ENCODE data around the gene RPRD1B.
"Not testable (repeated sequence)": the region's sequence is repeated elsewhere in the genome, so short reads cannot be mapped to it uniquely, and the experiment has no call there.

The RPRD1B gene

DNA sequence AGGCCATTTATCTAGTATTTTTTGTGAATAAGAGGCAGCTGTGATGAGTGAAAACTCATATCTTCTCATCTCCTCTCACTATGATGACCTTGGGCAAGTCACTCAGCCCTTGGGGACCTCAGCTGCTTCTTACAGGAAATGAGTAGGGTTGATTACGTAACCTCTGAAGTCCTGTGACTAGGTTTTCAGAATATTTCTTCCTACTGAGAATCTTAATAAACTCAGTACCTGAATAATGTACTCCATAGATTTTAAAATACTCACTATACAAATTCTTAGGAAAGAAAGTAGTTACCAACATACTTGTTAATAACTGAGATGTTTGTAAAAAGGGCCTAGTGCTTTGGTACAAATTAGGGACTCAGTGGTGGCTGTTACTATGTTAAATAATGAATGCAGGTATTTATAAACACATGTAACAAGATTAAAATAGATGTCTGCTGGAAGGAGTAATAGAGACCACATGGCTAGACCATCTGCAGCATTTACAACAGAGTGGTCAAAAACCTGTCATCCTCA, 60.9 kb downstream of the RPRD1B start:
- TF ChIP-seq EZH2phosphoT487 (IDR thresholded peaks at IDR 0.05; ENCODE audit: borderline replicate concordance), result no peak
- TF ChIP-seq, protein P1, sequence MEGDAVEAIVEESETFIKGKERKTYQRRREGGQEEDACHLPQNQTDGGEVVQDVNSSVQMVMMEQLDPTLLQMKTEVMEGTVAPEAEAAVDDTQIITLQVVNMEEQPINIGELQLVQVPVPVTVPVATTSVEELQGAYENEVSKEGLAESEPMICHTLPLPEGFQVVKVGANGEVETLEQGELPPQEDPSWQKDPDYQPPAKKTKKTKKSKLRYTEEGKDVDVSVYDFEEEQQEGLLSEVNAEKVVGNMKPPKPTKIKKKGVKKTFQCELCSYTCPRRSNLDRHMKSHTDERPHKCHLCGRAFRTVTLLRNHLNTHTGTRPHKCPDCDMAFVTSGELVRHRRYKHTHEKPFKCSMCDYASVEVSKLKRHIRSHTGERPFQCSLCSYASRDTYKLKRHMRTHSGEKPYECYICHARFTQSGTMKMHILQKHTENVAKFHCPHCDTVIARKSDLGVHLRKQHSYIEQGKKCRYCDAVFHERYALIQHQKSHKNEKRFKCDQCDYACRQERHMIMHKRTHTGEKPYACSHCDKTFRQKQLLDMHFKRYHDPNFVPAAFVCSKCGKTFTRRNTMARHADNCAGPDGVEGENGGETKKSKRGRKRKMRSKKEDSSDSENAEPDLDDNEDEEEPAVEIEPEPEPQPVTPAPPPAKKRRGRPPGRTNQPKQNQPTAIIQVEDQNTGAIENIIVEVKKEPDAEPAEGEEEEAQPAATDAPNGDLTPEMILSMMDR (conservative IDR thresholded peaks at IDR 0.05; ENCODE audit: low read length), result no peak
- Histone ChIP-seq H3K9ac (ENCODE audit: low read depth, low read length, poor library complexity, severe bottlenecking) (peak overlapping the region; percentile 35), H2AFZ (ENCODE audit: low read length) (no peak overlapping the region), H3K36me3 (ENCODE audit: insufficient read depth, low read length) (peaks cover 32% of the 10 kb centered on the region), H3K9me2 (replicated peaks; ENCODE audit: low read depth, low read length) (no peaks in the 10 kb centered on the region), H3K79me2 (ENCODE audit: insufficient read depth, low read length) (no peaks in the 10 kb centered on the region), H3F3A (ENCODE audit: low read depth) (no peaks in the 10 kb centered on the region), H3K4me2 (ENCODE audit: low read depth, low read length, poor library complexity, severe bottlenecking) (peak overlapping the region; percentile 28), H3K27me3 (ENCODE audit: insufficient read depth, low read length, poor library complexity, severe bottlenecking) (no peaks in the 10 kb centered on the region), H4K20me1 (ENCODE audit: insufficient read depth, low read length, poor library complexity, severe bottlenecking) (no peaks in the 10 kb centered on the region), H3K4me3 (ENCODE audit: low read length, poor library complexity, severe bottlenecking) (no peak overlapping the region), H3K9me3 (ENCODE audit: insufficient read depth, low read depth, low read length) (no peaks in the 10 kb centered on the region), H3K4me1 (ENCODE audit: insufficient read depth, low read length, poor library complexity, severe bottlenecking) (peaks cover 16% of the 10 kb centered on the region)

DNA sequence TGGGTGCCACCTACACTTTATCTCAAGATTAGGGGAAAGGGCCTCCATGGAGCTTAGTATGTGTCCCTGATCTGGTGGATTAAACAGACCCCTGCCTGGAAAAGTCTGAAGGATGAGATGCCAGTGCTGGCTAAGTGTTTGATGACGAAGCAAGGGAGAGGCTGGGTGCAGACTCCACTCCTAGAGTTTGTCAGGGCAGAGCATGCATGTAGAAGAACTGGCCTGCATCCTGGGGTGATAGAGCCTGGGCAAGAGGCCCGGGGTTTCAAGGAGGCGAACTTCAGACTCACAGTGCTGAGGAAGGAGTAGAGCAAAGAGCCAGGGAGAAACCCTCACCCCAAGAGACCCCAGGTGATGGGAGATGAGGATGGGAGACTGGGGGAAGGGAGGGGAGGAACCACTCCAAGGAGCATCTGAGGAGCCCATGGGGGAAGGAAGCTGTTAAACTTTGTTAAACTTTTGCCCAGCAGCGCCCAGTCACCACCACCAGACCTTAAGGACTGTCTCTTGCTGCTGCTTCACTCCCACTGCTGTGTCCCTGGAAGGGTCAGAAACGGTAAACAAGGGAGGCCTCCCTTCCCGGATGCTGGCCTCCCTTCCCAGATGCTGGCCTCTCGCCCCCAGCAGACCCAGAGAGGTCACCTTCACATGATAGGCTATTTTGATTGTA, 61.6 kb downstream of the RPRD1B start:
- Histone ChIP-seq H3K9me3 (ENCODE audit: insufficient read depth, low read depth, low read length) (no peaks in the 10 kb centered on the region), H3K4me1 (ENCODE audit: insufficient read depth, low read length, poor library complexity, severe bottlenecking) (peaks cover 16% of the 10 kb centered on the region), H3K36me3 (ENCODE audit: insufficient read depth, low read length) (peaks cover 25% of the 10 kb centered on the region), H3K4me3 (ENCODE audit: low read length, poor library complexity, severe bottlenecking) (no peak overlapping the region), H3K4me2 (ENCODE audit: low read depth, low read length, poor library complexity, severe bottlenecking) (no peak overlapping the region), H4K20me1 (ENCODE audit: insufficient read depth, low read length, poor library complexity, severe bottlenecking) (no peaks in the 10 kb centered on the region), H3K27me3 (ENCODE audit: insufficient read depth, low read length, poor library complexity, severe bottlenecking) (no peaks in the 10 kb centered on the region), H3K9me2 (replicated peaks; ENCODE audit: low read depth, low read length) (no peaks in the 10 kb centered on the region), H3K79me2 (ENCODE audit: insufficient read depth, low read length) (no peaks in the 10 kb centered on the region), H2AFZ (ENCODE audit: low read length) (no peak overlapping the region), H3K9ac (ENCODE audit: low read depth, low read length, poor library complexity, severe bottlenecking) (no peak overlapping the region), H3F3A (ENCODE audit: low read depth) (no peaks in the 10 kb centered on the region)
- TF ChIP-seq, protein P1 (conservative IDR thresholded peaks at IDR 0.05; ENCODE audit: low read length), result no peak
- TF ChIP-seq EZH2phosphoT487 (IDR thresholded peaks at IDR 0.05; ENCODE audit: borderline replicate concordance), result no peak

DNA sequence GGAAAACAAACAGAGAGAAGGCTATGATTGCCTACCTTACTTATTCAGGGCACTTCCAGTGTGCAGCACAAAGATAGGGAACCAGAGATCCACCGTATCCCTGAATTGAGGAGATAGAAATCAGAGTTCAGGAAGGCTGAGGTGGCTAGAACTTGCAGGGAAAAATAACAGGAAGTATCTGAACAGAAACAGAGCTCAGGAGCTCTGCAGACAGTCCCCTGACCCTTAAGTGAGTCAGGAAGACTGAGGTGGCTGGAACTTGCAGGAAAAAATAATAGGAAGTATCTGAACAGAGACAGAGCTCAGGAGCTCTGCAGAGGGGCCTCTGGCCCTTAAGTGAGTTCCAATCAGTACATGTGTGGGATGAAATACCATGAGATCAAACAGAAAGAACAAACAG, 65.4 kb downstream of the RPRD1B start:
- no peaks in the 10 kb centered on the region for H3K9me2 ChIP-seq (replicated peaks; ENCODE audit: low read depth, low read length)
- H3K36me3 ChIP-seq (ENCODE audit: insufficient read depth, low read length), result no peaks in the 10 kb centered on the region
- H3F3A ChIP-seq (ENCODE audit: low read depth), result no peaks in the 10 kb centered on the region
- H3K4me1 ChIP-seq (ENCODE audit: insufficient read depth, low read length, poor library complexity, severe bottlenecking), result peaks cover 16% of the 10 kb centered on the region
- no peaks in the 10 kb centered on the region for H3K27me3 ChIP-seq (ENCODE audit: insufficient read depth, low read length, poor library complexity, severe bottlenecking)
- no peak overlapping the region for H3K9ac ChIP-seq (ENCODE audit: low read depth, low read length, poor library complexity, severe bottlenecking)
- H4K20me1 ChIP-seq (ENCODE audit: insufficient read depth, low read length, poor library complexity, severe bottlenecking), result no peaks in the 10 kb centered on the region
- H2AFZ ChIP-seq (ENCODE audit: low read length), result no peak overlapping the region
- TF ChIP-seq, protein P1 (conservative IDR thresholded peaks at IDR 0.05; ENCODE audit: low read length), result no peak
- TF ChIP-seq EZH2phosphoT487 (IDR thresholded peaks at IDR 0.05; ENCODE audit: borderline replicate concordance), result no peak
- H3K79me2 ChIP-seq (ENCODE audit: insufficient read depth, low read length), result no peaks in the 10 kb centered on the region
- H3K9me3 ChIP-seq (ENCODE audit: insufficient read depth, low read depth, low read length), result no peaks in the 10 kb centered on the region
- H3K4me2 ChIP-seq (ENCODE audit: low read depth, low read length, poor library complexity, severe bottlenecking), result no peak overlapping the region
- no peak overlapping the region for H3K4me3 ChIP-seq (ENCODE audit: low read length, poor library complexity, severe bottlenecking)

DNA sequence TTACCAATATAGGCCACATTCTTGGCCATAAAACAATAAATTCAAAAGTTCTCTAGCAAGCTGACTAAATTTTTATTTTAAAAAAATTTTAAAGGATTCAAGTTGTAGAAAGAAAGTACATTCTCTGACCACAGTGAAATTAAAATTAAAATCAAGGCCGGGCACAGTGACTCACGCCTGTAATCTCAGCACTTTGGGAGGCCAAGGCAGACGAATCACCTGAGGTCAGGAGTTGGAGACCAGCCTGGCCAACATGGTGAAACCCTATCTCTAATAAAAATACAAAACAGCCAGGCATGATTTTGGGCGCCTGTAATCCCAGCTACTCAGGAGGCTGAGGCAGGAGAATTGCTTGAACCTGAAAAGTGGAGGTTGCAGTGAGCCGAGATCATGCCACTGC, 68.7 kb downstream of the RPRD1B start:
- H3K4me1 ChIP-seq (ENCODE audit: insufficient read depth, low read length, poor library complexity, severe bottlenecking); H2AFZ ChIP-seq (ENCODE audit: low read length); H3K9me2 ChIP-seq (replicated peaks; ENCODE audit: low read depth, low read length); H3K79me2 ChIP-seq (ENCODE audit: insufficient read depth, low read length); H3K9me3 ChIP-seq (ENCODE audit: insufficient read depth, low read depth, low read length); H3F3A ChIP-seq (ENCODE audit: low read depth); H3K4me3 ChIP-seq (ENCODE audit: low read length, poor library complexity, severe bottlenecking); H3K4me2 ChIP-seq (ENCODE audit: low read depth, low read length, poor library complexity, severe bottlenecking); H4K20me1 ChIP-seq (ENCODE audit: insufficient read depth, low read length, poor library complexity, severe bottlenecking); H3K27me3 ChIP-seq (ENCODE audit: insufficient read depth, low read length, poor library complexity, severe bottlenecking); H3K9ac ChIP-seq (ENCODE audit: low read depth, low read length, poor library complexity, severe bottlenecking); H3K36me3 ChIP-seq (ENCODE audit: insufficient read depth, low read length): not testable (repeated sequence)
